Spleen (tissue), 7 donors: ENCODE data around the gene CAMK2B.

Experiments
- CTCF ChIP-seq, 11 experiments: fragments of 200-600 bp in 7 of 11; fragments of 450-650 bp in 4 of 11; sonication (generic) in 4 of 11; IDR thresholded peaks in 8 of 11; conservative IDR thresholded peaks in 3 of 11; 1 replicate in 7 of 11; 2 replicates in 4 of 11; pipeline versions ENCODE4 v1.4.0 to v1.8.0; 2016 to 2021; ENCODE audit warnings: antibody characterized with exemption in 11 of 11, inconsistent platforms in 4 of 11, mild to moderate bottlenecking in 1 of 11
- POLR2A ChIP-seq, 3 donors: fragments of 450-650 bp; IDR thresholded peaks; one replicate each; pipeline ENCODE4 v1.5.1; 2017; ENCODE audit warnings: antibody characterized with exemption in 3 of 3, mild to moderate bottlenecking in 1 of 3
- POLR2AphosphoS5 ChIP-seq, 3 donors: sonication (generic); formaldehyde crosslinking; IDR thresholded peaks; one replicate each; pipeline ENCODE4 v1.5.1; 2017; ENCODE audit warnings: antibody characterized with exemption in 3 of 3
- donor health status: DM: no; HTN: no; CAD: no; lungs with moderate emphysema.
- donor health status: DM: no; HTN: no; CAD: no.
- donor health status: DM: no; HTN: no; CAD: no.

DNA sequence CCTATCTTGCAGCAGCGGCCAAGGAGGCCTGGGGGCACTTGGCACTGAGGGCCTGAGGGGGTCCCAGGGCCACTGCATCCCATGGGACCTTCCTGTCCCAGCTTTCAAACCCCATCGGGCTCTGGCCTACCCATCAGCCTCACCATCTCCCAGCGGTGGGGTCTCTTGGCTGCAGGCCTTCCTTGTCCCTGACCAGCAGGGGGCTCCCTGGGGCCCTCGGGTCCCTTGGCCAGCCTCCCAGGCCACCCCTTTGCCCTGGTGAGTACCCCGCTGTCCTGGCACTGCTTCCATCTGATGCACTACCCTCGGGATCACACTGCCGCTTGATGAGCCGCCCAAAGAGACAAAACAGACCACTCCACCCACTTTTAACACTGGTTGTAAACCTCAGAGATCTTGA is 81.1 kb downstream of the CAMK2B start:
- TF ChIP-seq CTCF (IDR thresholded peaks at IDR 0.05 in 8 of 11, conservative IDR thresholded peaks at IDR 0.05 in 3 of 11) = peak in 7 of 11 experiments; percentile 38 to 67 (median 62)
- TF ChIP-seq POLR2A (IDR thresholded peaks at IDR 0.05) = no peak
- no peak for TF ChIP-seq POLR2AphosphoS5 (IDR thresholded peaks at IDR 0.05)
